ENCODE measurements around the gene KIAA0513. TPM values are rescaled to one million over a fixed set of nuclear protein-coding genes. Genes with fewer than 3 reads are reported as not detected.

Gene KIAA0513
- total RNA-seq, 1 donor from 2014 or later = 56.1 TPM

DNA sequence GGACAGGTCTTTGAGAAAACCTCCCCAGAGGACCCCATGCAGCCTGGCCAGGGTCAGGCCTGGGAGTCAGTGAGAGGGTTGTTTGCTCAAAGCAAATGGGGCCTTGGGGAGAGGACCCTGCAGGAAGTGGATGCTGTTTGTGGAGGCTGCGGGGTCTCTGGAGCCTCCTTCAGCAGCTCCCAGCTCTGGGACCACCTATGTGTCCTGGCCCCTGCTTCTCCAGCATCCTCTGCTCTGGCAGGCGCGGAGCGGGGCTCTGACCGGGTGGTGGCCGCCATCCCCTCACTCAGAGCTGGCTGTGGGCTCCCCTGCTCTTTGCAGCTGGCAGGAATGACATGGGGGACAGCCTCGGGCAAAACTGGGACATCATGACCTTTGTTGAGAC lies 114.5 kb downstream of the KIAA0513 start:
- Mint-ChIP-seq H3K27me3 (ENCODE audit: unreplicated experiment) (peaks cover 22% of the 10 kb centered on the region), H3K4me1 (ENCODE audit: low read depth, unreplicated experiment) (peaks cover 20% of the 10 kb centered on the region), H3K27ac (ENCODE audit: unreplicated experiment) (no peak overlapping the region), H3K36me3 (ENCODE audit: unreplicated experiment) (no peaks in the 10 kb centered on the region), H3K4me3 (ENCODE audit: unreplicated experiment) (no peak overlapping the region), H3K9me3 (ENCODE audit: unreplicated experiment) (no peaks in the 10 kb centered on the region)
- TF ChIP-seq, protein P1, sequence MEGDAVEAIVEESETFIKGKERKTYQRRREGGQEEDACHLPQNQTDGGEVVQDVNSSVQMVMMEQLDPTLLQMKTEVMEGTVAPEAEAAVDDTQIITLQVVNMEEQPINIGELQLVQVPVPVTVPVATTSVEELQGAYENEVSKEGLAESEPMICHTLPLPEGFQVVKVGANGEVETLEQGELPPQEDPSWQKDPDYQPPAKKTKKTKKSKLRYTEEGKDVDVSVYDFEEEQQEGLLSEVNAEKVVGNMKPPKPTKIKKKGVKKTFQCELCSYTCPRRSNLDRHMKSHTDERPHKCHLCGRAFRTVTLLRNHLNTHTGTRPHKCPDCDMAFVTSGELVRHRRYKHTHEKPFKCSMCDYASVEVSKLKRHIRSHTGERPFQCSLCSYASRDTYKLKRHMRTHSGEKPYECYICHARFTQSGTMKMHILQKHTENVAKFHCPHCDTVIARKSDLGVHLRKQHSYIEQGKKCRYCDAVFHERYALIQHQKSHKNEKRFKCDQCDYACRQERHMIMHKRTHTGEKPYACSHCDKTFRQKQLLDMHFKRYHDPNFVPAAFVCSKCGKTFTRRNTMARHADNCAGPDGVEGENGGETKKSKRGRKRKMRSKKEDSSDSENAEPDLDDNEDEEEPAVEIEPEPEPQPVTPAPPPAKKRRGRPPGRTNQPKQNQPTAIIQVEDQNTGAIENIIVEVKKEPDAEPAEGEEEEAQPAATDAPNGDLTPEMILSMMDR (IDR thresholded peaks at IDR 0.05; ENCODE audit: partially characterized antibody, unreplicated experiment) = no peak
- no peak for DNase-seq

DNA sequence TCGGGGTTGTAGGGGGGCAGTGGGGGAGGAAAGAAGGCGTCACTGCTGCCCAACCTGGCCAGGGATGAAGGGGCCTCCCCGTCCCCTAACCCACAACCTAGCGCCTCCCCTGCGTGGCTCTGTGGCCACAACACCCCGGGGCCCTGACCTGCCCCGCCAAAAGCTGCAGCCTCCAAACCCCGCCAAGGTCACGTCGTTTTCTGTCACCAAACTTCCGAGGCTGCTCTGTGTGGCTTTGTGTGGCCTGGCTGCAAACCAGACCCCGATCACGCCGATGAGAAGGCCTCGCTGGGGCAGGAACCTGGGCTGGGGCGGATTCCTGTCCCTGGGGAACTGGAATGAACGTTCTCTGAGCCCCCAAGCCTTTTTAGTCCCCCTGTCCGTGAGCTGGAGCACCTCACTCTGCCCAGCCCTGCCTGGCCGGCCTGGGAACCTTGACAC lies 115.2 kb downstream of the KIAA0513 start:
- TF ChIP-seq, protein P1 (IDR thresholded peaks at IDR 0.05; ENCODE audit: partially characterized antibody, unreplicated experiment) = no peak
- Mint-ChIP-seq H3K36me3 (ENCODE audit: unreplicated experiment) (no peaks in the 10 kb centered on the region), H3K27ac (ENCODE audit: unreplicated experiment) (no peak overlapping the region), H3K27me3 (ENCODE audit: unreplicated experiment) (peaks cover 21% of the 10 kb centered on the region), H3K9me3 (ENCODE audit: unreplicated experiment) (peaks cover 2% of the 10 kb centered on the region), H3K4me1 (ENCODE audit: low read depth, unreplicated experiment) (peaks cover 25% of the 10 kb centered on the region), H3K4me3 (ENCODE audit: unreplicated experiment) (no peak overlapping the region)
- DNase-seq = no peak

Other genes starting within 250 kb of the KIAA0513 start
- gene CRISPLD2, start 207.8 kb upstream of the KIAA0513 start, total RNA-seq (ENCODE audit: unreplicated experiment) = 9.0 TPM
- gene ZDHHC7, start 16.3 kb upstream of the KIAA0513 start, total RNA-seq (ENCODE audit: unreplicated experiment) = 43.6 TPM
- not detected for gene CIBAR2, start 84.7 kb downstream of the KIAA0513 start, total RNA-seq (ENCODE audit: unreplicated experiment)